ENCODE data around the gene TOMM40.

Gene TOMM40

GRCh38 chr19:44871809-44872208, 19.2 kb upstream of the TOMM40 start:
- no peak for DNase-seq (ENCODE audit: low spot score)
- no peak for TF ChIP-seq CTCF (IDR thresholded peaks at IDR 0.05; ENCODE audit: extremely low read depth, insufficient read depth, missing control alignments)
- in situ Hi-C loops (cut with MboI; ENCODE audit: low pct_unique_long_range_greater_than_20kb, low sequenced_read_pairs, unreplicated experiment) = no loop called here

- TF ChIP-seq CTCF (IDR thresholded peaks at IDR 0.05; ENCODE audit: extremely low read depth, insufficient read depth, missing control alignments) = no peak
- in situ Hi-C loops (cut with MboI; ENCODE audit: low pct_unique_long_range_greater_than_20kb, low sequenced_read_pairs, unreplicated experiment) = no loop called here
- no peak for DNase-seq (ENCODE audit: low spot score)
Measured at GRCh38 chr19:44872661-44873060, 18.4 kb upstream of the TOMM40 start.

GRCh38 chr19:44874317-44874716, 16.7 kb upstream of the TOMM40 start:
- no peak for TF ChIP-seq CTCF (IDR thresholded peaks at IDR 0.05; ENCODE audit: extremely low read depth, insufficient read depth, missing control alignments)
- in situ Hi-C loops (cut with MboI; ENCODE audit: low pct_unique_long_range_greater_than_20kb, low sequenced_read_pairs, unreplicated experiment) = no loop called here

GRCh38 chr19:44875666-44876451, 15.2 kb upstream of the TOMM40 start:
- in situ Hi-C loops (cut with MboI; ENCODE audit: low pct_unique_long_range_greater_than_20kb, low sequenced_read_pairs, unreplicated experiment) = no loop called here
- no peak for TF ChIP-seq CTCF (IDR thresholded peaks at IDR 0.05; ENCODE audit: extremely low read depth, insufficient read depth, missing control alignments)
- DNase-seq (ENCODE audit: low spot score) = no peak

More at GRCh38 chr19:44874317-44874716, 16.7 kb upstream of the TOMM40 start:
- DNase-seq (ENCODE audit: low spot score) = no peak

- no peak for TF ChIP-seq CTCF (IDR thresholded peaks at IDR 0.05; ENCODE audit: extremely low read depth, insufficient read depth, missing control alignments)
- DNase-seq (ENCODE audit: low spot score) = no peak
- in situ Hi-C loops (cut with MboI; ENCODE audit: low pct_unique_long_range_greater_than_20kb, low sequenced_read_pairs, unreplicated experiment) = no loop called here
Measured at GRCh38 chr19:44876930-44877535, 14.0 kb upstream of the TOMM40 start.

GRCh38 chr19:44878120-44878865, 12.8 kb upstream of the TOMM40 start:
- no peak for TF ChIP-seq CTCF (IDR thresholded peaks at IDR 0.05; ENCODE audit: extremely low read depth, insufficient read depth, missing control alignments)
- in situ Hi-C loops (cut with MboI; ENCODE audit: low pct_unique_long_range_greater_than_20kb, low sequenced_read_pairs, unreplicated experiment) = no loop called here
- no peak for DNase-seq (ENCODE audit: low spot score)

Data from GM13977 (cell line).